Measurements from ENCODE around the gene HOXA9. TPM values are rescaled to one million over a fixed set of nuclear protein-coding genes. Genes with fewer than 3 reads are reported as not detected.

Gene HOXA9
- polyA plus RNA-seq, 1 donor (not counting 4 experiments of a cell fraction or from before 2014, with no cell fraction given) = 28.1 TPM

DNA sequence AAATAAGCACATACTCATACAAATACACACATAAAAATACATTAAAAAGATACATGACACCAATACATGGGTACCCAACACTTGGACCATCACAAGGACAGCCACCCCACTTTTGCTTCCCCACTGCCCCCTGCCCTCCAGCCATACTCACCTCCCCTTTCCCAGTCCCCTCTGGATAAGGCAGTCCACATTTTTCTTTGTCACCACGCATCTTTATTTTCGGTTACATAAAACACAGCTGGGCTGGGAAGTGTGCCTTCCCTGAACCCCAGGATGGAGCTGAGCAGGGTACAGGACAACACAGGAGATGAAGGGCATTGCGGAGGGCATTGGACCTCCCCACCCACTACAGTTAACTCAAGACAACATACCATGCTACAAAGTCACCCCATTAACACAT is 11.8 kb downstream of the HOXA9 start:
- H3K4me3 ChIP-seq (ENCODE audit: control insufficient read depth in 2 of 3, extremely low read depth in 1 of 3, insufficient read depth in 2 of 3, low read depth in 1 of 3, low read length in 3 of 3) = peak overlapping the region in 2 of 3 experiments; percentile 21 to 74
- DNase-seq (ENCODE audit: low read depth, low spot score) = no peak
- H3K36me3 ChIP-seq (ENCODE audit: control insufficient read depth in 2 of 2, extremely low read depth in 1 of 2, insufficient read depth in 2 of 2, low read length in 2 of 2) = no peaks in the 10 kb centered on the region
- H3K27me3 ChIP-seq (ENCODE audit: control insufficient read depth, extremely low read depth, insufficient read depth, low read length) = no peaks in the 10 kb centered on the region
- TF ChIP-seq EZH2 (IDR thresholded peaks at IDR 0.05; ENCODE audit: low read length) = no peak
- TF ChIP-seq, protein P1, sequence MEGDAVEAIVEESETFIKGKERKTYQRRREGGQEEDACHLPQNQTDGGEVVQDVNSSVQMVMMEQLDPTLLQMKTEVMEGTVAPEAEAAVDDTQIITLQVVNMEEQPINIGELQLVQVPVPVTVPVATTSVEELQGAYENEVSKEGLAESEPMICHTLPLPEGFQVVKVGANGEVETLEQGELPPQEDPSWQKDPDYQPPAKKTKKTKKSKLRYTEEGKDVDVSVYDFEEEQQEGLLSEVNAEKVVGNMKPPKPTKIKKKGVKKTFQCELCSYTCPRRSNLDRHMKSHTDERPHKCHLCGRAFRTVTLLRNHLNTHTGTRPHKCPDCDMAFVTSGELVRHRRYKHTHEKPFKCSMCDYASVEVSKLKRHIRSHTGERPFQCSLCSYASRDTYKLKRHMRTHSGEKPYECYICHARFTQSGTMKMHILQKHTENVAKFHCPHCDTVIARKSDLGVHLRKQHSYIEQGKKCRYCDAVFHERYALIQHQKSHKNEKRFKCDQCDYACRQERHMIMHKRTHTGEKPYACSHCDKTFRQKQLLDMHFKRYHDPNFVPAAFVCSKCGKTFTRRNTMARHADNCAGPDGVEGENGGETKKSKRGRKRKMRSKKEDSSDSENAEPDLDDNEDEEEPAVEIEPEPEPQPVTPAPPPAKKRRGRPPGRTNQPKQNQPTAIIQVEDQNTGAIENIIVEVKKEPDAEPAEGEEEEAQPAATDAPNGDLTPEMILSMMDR (optimal IDR thresholded peaks at IDR 0.05 in 1 of 3, IDR thresholded peaks at IDR 0.05 in 1 of 3, conservative IDR thresholded peaks at IDR 0.05 in 1 of 3; ENCODE audit: extremely low read depth in 1 of 3, insufficient read depth in 2 of 3, low read length in 3 of 3) = no peak
- H4K20me1 ChIP-seq (ENCODE audit: control insufficient read depth, extremely low read depth, insufficient read depth, low read length) = no peaks in the 10 kb centered on the region
- H3K9me1 ChIP-seq (ENCODE audit: control insufficient read depth, extremely low read depth, insufficient read depth, low read length) = no peaks in the 10 kb centered on the region
- H3K27ac ChIP-seq (ENCODE audit: control insufficient read depth, insufficient read depth, low read length) = peak overlapping the region; percentile 87
- H3K79me2 ChIP-seq (ENCODE audit: control insufficient read depth, insufficient read depth, low read length) = peaks cover 62% of the 10 kb centered on the region
- no peak overlapping the region for H2AFZ ChIP-seq (ENCODE audit: control insufficient read depth, low read length)
- dilution Hi-C loops (cut with MboI; ENCODE audit: extremely low pct_ligation_motif_present, low sequenced_read_pairs) = no loop called here
- FAIRE-seq = no peak
- H3K4me1 ChIP-seq (ENCODE audit: control insufficient read depth, extremely low read depth, insufficient read depth, low read length) = peaks cover 69% of the 10 kb centered on the region
- H3K9me3 ChIP-seq (ENCODE audit: control insufficient read depth, low read depth, low read length) = no peaks in the 10 kb centered on the region
- peak overlapping the region; percentile 98 for H3K4me2 ChIP-seq (ENCODE audit: control insufficient read depth, extremely low read depth, insufficient read depth, low read depth, low read length)
- H3K9ac ChIP-seq (ENCODE audit: control insufficient read depth, extremely low read depth, insufficient read depth, low read length) = peak overlapping the region; percentile 93

DNA sequence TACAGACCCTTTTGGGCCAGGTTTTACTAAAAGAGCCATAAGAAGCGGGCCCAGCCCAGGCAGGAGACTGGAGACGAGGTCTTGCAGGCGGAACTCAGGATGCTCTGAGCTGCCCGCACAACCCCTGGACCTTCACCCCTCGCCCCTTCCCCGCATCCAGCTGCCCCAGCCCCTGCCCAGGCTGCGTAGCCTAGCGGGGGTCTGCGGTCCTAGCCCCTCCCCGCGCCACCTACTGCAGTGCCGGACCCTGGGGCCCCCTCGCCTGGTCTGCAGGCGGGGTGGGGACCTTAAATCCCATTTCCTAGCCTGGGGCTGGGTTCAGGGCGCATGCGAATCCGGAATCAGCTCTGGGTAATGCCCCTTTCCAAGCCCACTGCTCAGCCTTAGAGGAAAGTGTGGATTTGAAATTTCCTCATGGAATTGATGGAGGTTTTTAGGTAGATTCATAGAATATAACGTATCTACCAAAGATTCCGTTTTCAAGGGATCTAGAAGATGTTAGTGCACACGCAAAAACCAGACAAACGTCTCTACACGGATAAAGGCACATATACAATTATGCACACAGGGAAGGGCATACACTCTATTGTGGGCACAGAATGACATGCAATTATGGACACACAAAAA is 12.4 kb downstream of the HOXA9 start:
- Histone ChIP-seq H3K9me3 (ENCODE audit: control insufficient read depth, low read depth, low read length) (no peaks in the 10 kb centered on the region), H3K36me3 (ENCODE audit: control insufficient read depth in 2 of 2, extremely low read depth in 1 of 2, insufficient read depth in 2 of 2, low read length in 2 of 2) (no peaks in the 10 kb centered on the region), H3K27me3 (ENCODE audit: control insufficient read depth, extremely low read depth, insufficient read depth, low read length) (no peaks in the 10 kb centered on the region), H3K4me1 (ENCODE audit: control insufficient read depth, extremely low read depth, insufficient read depth, low read length) (peaks cover 69% of the 10 kb centered on the region), H3K4me2 (ENCODE audit: control insufficient read depth, extremely low read depth, insufficient read depth, low read depth, low read length) (peak overlapping the region; percentile 98), H3K9me1 (ENCODE audit: control insufficient read depth, extremely low read depth, insufficient read depth, low read length) (no peaks in the 10 kb centered on the region), H3K79me2 (ENCODE audit: control insufficient read depth, insufficient read depth, low read length) (peaks cover 67% of the 10 kb centered on the region), H4K20me1 (ENCODE audit: control insufficient read depth, extremely low read depth, insufficient read depth, low read length) (no peaks in the 10 kb centered on the region), H3K4me3 (ENCODE audit: control insufficient read depth in 2 of 3, extremely low read depth in 1 of 3, insufficient read depth in 2 of 3, low read depth in 1 of 3, low read length in 3 of 3) (peak overlapping the region; percentile 60 to 83 (median 74)), H3K9ac (ENCODE audit: control insufficient read depth, extremely low read depth, insufficient read depth, low read length) (peak overlapping the region; percentile 93), H3K27ac (ENCODE audit: control insufficient read depth, insufficient read depth, low read length) (peak overlapping the region; percentile 87), H2AFZ (ENCODE audit: control insufficient read depth, low read length) (peak overlapping the region; percentile 82)
- dilution Hi-C loops (cut with MboI; ENCODE audit: extremely low pct_ligation_motif_present, low sequenced_read_pairs) = no loop called here
- DNase-seq (ENCODE audit: low read depth, low spot score) (no peak), FAIRE-seq (no peak)
- TF ChIP-seq, protein P1 (optimal IDR thresholded peaks at IDR 0.05 in 1 of 3, IDR thresholded peaks at IDR 0.05 in 1 of 3, conservative IDR thresholded peaks at IDR 0.05 in 1 of 3; ENCODE audit: extremely low read depth in 1 of 3, insufficient read depth in 2 of 3, low read length in 3 of 3) = no peak

All from keratinocyte (primary cell).